Neutrophil (primary cell): ENCODE data around the gene AIG1.

ENCODE experiments used
- H3K27ac ChIP-seq: fragments of 200-600 bp; sonication (generic); 2 replicates; pipeline ENCODE4 v1.5.1; 2016; ENCODE audit warnings: mild to moderate bottlenecking, moderate library complexity
- H3K27me3 ChIP-seq: fragments of 200-600 bp; sonication (generic); 2 replicates; pipeline ENCODE4 v1.6.0; 2016; ENCODE audit warnings: mild to moderate bottlenecking
- H3K36me3 ChIP-seq: fragments of 200-600 bp; sonication (generic); 2 replicates; pipeline ENCODE4 v1.5.1; 2017
- H3K4me1 ChIP-seq, 2 experiments: fragments of 200-600 bp in 1 of 2; sonication (generic) in 1 of 2; 1 replicate in 1 of 2; 2 replicates in 1 of 2; pipeline versions ENCODE4 v1.5.1 to v1.6.1; 2013 to 2016; ENCODE audit warnings: low read depth in 1 of 2, low read length in 1 of 2, mild to moderate bottlenecking in 1 of 2, moderate library complexity in 1 of 2; ENCODE audit not compliant: control insufficient read depth in 1 of 2, insufficient read depth in 1 of 2
- H3K4me3 ChIP-seq, 2 experiments: fragments of 200-600 bp in 1 of 2; sonication (generic) in 1 of 2; 1 replicate in 1 of 2; 2 replicates in 1 of 2; pipeline ENCODE4 v1.5.1; 2013 to 2016; ENCODE audit warnings: low read depth in 1 of 2, low read length in 1 of 2, mild to moderate bottlenecking in 1 of 2, moderate library complexity in 1 of 2
- H3K9me3 ChIP-seq: fragments of 200-600 bp; sonication (generic); 2 replicates; pipeline ENCODE4 v1.5.1; 2016
- CTCF ChIP-seq: fragments of 200-600 bp; sonication (generic); IDR thresholded peaks from 2 replicates; pipeline ENCODE4 v1.5.1; 2016; ENCODE audit warnings: antibody characterized with exemption

The AIG1 gene

GRCh38 chr6:143376375-143376774, 315.7 kb downstream of the AIG1 start:
- Histone ChIP-seq H3K36me3 (no peaks in the 10 kb centered on the region), H3K27ac (no peak overlapping the region), H3K9me3 (no peaks in the 10 kb centered on the region), H3K27me3 (no peaks in the 10 kb centered on the region), H3K4me3 (no peak overlapping the region), H3K4me1 (no peaks in the 10 kb centered on the region)
- no peak for TF ChIP-seq CTCF

- Histone ChIP-seq H3K27me3 (no peaks in the 10 kb centered on the region), H3K4me1 (no peaks in the 10 kb centered on the region), H3K4me3 (no peak overlapping the region), H3K36me3 (no peaks in the 10 kb centered on the region), H3K9me3 (no peaks in the 10 kb centered on the region), H3K27ac (no peak overlapping the region)
- no peak for TF ChIP-seq CTCF
Measured at GRCh38 chr6:143376861-143377260, 316.2 kb downstream of the AIG1 start.

- no peak for TF ChIP-seq CTCF
- Histone ChIP-seq H3K9me3 (no peaks in the 10 kb centered on the region), H3K4me3 (no peak overlapping the region), H3K27ac (no peak overlapping the region), H3K36me3 (no peaks in the 10 kb centered on the region), H3K27me3 (no peaks in the 10 kb centered on the region), H3K4me1 (no peaks in the 10 kb centered on the region)
Measured at GRCh38 chr6:143385636-143386035, 324.9 kb downstream of the AIG1 start.

- H3K36me3 ChIP-seq, result no peaks in the 10 kb centered on the region
- no peak overlapping the region for H3K4me3 ChIP-seq
- H3K9me3 ChIP-seq, result no peaks in the 10 kb centered on the region
- no peaks in the 10 kb centered on the region for H3K27me3 ChIP-seq
- TF ChIP-seq CTCF, result no peak
- no peak overlapping the region for H3K27ac ChIP-seq
- H3K4me1 ChIP-seq, result no peaks in the 10 kb centered on the region
Measured at GRCh38 chr6:143390278-143390677, 329.6 kb downstream of the AIG1 start.
